ENCODE results near the gene FBLN2.

The FBLN2 gene

DNA sequence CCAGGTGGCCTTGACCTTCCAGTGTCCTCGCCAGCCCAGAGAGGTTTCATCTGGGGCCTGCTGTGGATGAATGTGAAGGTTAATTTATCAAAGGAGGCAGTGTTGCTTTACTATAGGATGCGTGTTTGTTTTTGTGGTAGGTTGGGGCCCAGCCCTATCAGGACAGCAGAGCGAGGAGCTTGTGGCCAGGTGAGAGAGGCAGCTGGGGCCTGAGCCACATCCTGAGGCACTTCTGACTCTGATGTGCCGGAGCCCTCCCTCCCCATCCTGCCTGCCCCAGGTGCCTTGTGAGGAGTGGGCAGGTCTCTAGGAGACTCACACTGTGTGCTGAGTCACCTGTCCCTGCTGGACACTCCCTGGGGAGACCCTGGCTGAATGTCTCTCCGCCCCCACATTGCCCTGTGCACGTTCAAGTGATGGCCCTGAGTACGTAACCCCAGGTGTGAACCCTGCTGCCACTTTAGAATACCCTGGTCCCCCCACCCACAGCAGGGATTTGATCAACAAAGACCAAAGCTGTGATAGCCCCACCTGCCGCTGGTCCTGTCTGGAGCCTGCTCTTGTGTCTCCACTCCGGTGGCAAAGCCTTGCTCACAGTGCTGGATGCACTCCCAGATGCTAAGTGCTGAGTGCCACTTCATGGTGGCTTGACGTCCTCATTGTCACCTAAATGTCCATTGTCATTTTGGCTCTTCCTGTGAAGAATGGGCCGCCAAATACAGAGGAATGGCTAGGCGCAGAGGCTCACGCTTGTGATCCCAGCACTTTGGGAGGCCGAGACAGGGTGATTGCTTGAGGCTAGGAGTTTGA, 16.0 kb downstream of the FBLN2 start:
- TF ChIP-seq, protein P1, sequence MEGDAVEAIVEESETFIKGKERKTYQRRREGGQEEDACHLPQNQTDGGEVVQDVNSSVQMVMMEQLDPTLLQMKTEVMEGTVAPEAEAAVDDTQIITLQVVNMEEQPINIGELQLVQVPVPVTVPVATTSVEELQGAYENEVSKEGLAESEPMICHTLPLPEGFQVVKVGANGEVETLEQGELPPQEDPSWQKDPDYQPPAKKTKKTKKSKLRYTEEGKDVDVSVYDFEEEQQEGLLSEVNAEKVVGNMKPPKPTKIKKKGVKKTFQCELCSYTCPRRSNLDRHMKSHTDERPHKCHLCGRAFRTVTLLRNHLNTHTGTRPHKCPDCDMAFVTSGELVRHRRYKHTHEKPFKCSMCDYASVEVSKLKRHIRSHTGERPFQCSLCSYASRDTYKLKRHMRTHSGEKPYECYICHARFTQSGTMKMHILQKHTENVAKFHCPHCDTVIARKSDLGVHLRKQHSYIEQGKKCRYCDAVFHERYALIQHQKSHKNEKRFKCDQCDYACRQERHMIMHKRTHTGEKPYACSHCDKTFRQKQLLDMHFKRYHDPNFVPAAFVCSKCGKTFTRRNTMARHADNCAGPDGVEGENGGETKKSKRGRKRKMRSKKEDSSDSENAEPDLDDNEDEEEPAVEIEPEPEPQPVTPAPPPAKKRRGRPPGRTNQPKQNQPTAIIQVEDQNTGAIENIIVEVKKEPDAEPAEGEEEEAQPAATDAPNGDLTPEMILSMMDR (IDR thresholded peaks at IDR 0.05; ENCODE audit: extremely low read depth, missing control alignments), result no peak
- no peak for DNase-seq (ENCODE audit: low spot score)

DNA sequence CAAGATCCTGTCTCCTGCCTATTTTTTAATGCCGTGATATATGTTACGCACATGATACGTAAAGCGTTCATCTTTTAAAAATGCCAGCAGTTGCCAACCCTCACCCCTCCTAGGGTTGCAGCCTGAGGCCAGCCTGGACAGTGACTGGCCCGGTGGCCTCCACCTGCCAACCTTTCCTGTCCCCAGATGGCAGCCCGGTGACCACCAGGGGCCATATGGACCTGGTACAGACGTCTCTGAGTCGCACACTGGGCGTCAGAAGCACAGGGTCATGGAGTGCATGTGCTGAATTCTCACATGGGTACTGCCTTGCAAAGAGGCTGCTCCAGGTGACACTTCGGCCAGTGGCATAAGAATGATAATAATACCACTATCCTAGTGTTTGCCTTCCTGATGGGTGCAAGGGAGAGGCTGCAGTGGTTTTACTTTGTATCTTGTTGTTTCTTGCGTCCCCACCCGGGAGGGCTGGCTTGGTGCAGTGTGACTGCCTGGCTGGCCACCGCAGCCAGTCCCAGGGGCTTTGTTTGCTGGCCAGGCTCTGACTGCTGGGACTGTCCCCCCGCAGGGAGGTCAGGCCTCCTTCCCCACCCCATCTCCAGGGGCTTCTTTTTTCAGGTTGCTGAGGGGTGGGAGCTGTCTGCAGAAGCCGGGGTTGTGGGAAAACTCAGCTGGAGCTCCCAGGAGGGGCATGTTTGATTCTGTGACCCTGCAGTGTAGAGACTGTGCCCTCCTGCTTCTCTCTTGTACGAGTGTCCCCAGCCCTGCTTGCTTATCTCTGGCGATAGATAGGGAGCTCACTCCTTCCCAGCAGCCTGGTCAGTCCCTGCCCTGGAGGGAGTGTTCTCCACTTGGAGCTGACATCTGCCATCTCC, 16.9 kb downstream of the FBLN2 start:
- TF ChIP-seq, protein P1 (IDR thresholded peaks at IDR 0.05; ENCODE audit: extremely low read depth, missing control alignments), result no peak
- DNase-seq (ENCODE audit: low spot score), result no peak

DNA sequence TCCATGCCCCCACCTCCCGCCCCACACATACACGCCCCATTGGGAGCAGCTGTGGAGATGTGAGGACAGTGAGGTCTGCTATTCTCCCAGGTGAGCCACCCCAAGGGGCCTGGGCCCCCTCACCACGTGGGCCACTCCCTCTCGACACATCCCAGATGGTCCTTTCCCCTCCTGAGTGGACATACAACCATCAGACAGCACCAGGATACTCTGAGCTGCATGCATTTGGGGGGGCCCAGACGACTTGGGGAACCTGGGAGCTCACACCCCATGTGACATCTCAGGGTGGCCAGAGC, 17.5 kb downstream of the FBLN2 start:
- TF ChIP-seq, protein P1 (IDR thresholded peaks at IDR 0.05; ENCODE audit: extremely low read depth, missing control alignments), result no peak
- DNase-seq (ENCODE audit: low spot score), result no peak

DNA sequence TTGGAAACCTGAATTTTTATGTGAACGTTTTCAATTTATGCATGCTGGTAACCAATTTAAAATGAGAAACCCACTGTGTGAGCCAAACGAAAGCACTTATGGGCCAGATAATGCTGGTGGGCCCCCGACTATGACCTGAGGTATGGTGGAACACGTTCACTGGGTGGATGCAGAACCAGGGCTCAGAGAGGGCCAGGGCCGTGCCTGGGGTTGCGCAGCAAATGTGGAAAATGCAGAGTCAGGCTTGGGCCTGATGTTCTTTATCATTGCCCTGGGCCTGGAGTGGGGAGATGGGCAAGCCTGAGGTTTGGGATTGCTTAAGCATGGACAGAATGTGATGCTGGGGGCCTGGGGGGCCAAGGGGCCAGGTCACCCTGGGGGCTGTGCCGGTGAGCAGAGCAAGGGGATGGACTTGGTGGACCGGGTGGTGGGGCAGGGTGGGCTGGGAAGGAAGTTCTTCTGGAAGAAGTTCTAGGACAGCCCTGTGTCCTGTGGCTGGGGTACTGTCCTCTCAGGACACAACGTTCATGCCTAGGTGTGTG, 17.9 kb downstream of the FBLN2 start:
- no peak for DNase-seq (ENCODE audit: low spot score)
- TF ChIP-seq, protein P1 (IDR thresholded peaks at IDR 0.05; ENCODE audit: extremely low read depth, missing control alignments), result no peak

DNA sequence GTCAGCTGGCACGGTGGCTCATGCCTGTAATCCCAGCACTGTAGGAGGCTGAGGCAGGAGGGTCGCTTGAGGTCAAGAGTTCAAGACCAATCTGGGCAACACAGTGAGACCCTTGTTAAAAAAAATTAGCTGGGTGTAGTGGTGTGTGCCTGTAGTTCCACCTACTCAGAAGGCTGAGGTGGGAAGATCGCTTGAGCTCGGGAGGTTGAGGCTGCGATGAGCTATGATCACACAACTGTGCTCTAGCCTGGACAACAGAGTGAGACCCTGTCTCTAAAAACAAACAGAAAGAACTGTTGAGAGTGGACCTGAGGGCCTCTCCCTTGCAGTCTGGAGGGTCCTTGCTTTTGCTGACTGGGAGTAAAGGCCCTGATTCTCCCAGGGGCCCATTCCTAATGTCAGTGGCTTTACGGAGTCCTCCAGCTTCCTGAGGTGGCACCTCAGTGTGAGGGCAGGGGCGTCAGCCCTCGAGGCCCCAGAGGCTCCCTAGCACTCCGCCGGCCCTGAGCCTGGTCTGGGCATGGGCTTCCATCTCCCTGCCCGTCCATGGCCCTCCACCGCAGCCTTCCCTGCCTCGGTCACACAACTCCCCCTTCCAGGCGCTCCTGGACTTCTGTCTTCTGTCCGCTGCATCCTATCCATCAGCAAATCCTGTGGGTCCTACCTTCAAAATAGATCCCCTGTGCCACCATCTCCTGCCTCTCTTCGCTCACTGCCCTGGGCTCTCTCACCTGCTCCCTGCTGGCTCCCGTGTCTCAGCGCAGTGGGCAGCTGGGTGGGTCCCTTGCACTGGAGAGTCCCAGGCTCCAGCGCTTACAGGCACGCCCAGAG, 19.0 kb downstream of the FBLN2 start:
- TF ChIP-seq, protein P1 (IDR thresholded peaks at IDR 0.05; ENCODE audit: extremely low read depth, missing control alignments), result no peak
- DNase-seq (ENCODE audit: low spot score), result no peak

DNA sequence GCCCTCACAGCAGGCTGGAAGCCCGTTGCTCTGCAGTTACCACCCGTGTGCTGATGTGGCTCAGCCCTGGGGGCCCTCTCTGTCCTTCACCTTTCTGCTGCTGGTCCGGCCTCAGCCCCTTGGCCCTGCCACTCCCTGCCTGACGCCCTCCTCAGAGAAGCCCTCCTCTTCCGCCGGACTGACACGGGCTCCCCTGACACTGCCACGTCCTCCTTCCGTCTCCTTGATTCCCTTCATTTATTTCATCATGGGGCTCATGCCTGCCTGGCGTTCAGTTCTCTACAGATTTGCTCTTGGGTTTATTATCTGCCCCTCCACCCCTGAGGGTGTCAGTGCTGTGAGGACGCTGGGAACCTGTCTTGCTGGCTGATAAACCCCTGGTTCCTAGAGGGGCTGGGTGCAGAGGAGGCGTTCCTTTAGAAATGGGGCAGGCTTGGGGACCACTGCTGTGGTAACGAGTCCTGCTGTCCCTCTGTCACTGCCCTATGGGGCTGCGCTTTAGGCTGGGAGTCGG, 19.6 kb downstream of the FBLN2 start:
- no peak for DNase-seq (ENCODE audit: low spot score)
- TF ChIP-seq, protein P1 (IDR thresholded peaks at IDR 0.05; ENCODE audit: extremely low read depth, missing control alignments), result no peak

Measured in GM20000 (cell line).